OCI-LY1 (cell line): ENCODE measurements around the gene TRAPPC3L.

Source experiments
- EZH2 ChIP-seq: fragments of 200-600 bp; sonication (generic), shearing (Covaris generic); IDR thresholded peaks from 2 replicates; pipeline ENCODE4 v1.8.0; 2017; ENCODE audit warnings: borderline replicate concordance, mixed run types, mild to moderate bottlenecking, antibody characterized with exemption, low read length, moderate library complexity, mixed read lengths
- TF ChIP-seq, protein P1 (sequence below): fragments of 200-600 bp; sonication (generic), shearing (Covaris generic); IDR thresholded peaks from 2 replicates; pipeline ENCODE4 v1.5.1; 2017; ENCODE audit warnings: mild to moderate bottlenecking, antibody characterized with exemption, low read length, moderate library complexity, mixed read lengths

DNA sequence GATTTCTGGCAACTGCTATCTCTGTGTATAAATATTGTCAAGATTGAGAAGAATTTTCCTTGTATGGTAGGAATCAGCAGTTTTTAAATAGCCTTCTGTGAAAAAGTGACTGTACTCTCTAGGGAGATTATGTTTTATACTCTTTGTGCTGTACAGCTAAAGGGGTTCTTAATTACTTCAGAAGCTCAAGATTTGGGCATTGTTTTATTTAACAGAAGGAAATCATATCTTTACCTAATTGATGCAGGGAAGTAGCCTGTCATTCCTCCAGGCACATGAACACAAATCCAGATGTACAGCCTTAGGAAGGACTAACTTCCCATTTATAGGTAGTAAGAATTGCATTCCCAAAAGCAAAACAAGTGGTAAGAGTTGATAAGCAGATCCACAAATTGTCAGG lies 32.8 kb downstream of the TRAPPC3L start:
- TF ChIP-seq, protein P1, sequence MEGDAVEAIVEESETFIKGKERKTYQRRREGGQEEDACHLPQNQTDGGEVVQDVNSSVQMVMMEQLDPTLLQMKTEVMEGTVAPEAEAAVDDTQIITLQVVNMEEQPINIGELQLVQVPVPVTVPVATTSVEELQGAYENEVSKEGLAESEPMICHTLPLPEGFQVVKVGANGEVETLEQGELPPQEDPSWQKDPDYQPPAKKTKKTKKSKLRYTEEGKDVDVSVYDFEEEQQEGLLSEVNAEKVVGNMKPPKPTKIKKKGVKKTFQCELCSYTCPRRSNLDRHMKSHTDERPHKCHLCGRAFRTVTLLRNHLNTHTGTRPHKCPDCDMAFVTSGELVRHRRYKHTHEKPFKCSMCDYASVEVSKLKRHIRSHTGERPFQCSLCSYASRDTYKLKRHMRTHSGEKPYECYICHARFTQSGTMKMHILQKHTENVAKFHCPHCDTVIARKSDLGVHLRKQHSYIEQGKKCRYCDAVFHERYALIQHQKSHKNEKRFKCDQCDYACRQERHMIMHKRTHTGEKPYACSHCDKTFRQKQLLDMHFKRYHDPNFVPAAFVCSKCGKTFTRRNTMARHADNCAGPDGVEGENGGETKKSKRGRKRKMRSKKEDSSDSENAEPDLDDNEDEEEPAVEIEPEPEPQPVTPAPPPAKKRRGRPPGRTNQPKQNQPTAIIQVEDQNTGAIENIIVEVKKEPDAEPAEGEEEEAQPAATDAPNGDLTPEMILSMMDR = no peak
- no peak for TF ChIP-seq EZH2
